NCI-H187 (cell line): ENCODE measurements around the gene SDHA.

Source experiments
- DNase-seq, 2 experiments: peaks; one replicate each; lab custom pipeline; 2025; lab: John Stamatoyannopoulos, UW

SDHA gene

GRCh38 chr5:217494-218456, at the start of gene SDHA, which contains the start of gene CCDC127:
Gene SDHA (plus strand): TSS chr5:218320. CDS start chr5:218356, 36 bp downstream.
Gene CCDC127 (minus strand): TSS chr5:218153. CDS start chr5:216849, 1,304 bp downstream.
- DNase-seq, result peak; percentile 93

GRCh38 chr5:169071-169727, 48.9 kb upstream of the SDHA start:
- no peak for DNase-seq

GRCh38 chr5:169728-170094, 48.4 kb upstream of the SDHA start:
- DNase-seq, result no peak

GRCh38 chr5:170971-171800, 46.9 kb upstream of the SDHA start:
- DNase-seq, result no peak

GRCh38 chr5:171801-172331, 46.3 kb upstream of the SDHA start:
- no peak for DNase-seq

GRCh38 chr5:172421-172820, 45.7 kb upstream of the SDHA start:
- no peak for DNase-seq

GRCh38 chr5:172841-173251, 45.3 kb upstream of the SDHA start:
- no peak for DNase-seq

GRCh38 chr5:173392-174290, 44.5 kb upstream of the SDHA start:
- no peak for DNase-seq

GRCh38 chr5:174291-174600, 43.9 kb upstream of the SDHA start:
- no peak for DNase-seq

GRCh38 chr5:174876-175465, 43.1 kb upstream of the SDHA start:
- no peak for DNase-seq

- no peak for DNase-seq
Measured at GRCh38 chr5:176296-176823, 41.8 kb upstream of the SDHA start.

GRCh38 chr5:178110-178509, 40.0 kb upstream of the SDHA start:
- DNase-seq, result no peak

GRCh38 chr5:179401-179800, 38.7 kb upstream of the SDHA start:
- DNase-seq, result no peak

- no peak for DNase-seq
Measured at GRCh38 chr5:180286-180918, 37.7 kb upstream of the SDHA start.

- no peak for DNase-seq
Measured at GRCh38 chr5:181160-181559, 37.0 kb upstream of the SDHA start.

GRCh38 chr5:181566-181965, 36.6 kb upstream of the SDHA start:
- no peak for DNase-seq

- DNase-seq, result no peak
Measured at GRCh38 chr5:182126-182525, 36.0 kb upstream of the SDHA start.

GRCh38 chr5:184471-184870, 33.6 kb upstream of the SDHA start:
- no peak for DNase-seq

- no peak for DNase-seq
Measured at GRCh38 chr5:185095-186070, 32.7 kb upstream of the SDHA start.
